ENCODE data around the gene GLT6D1. TPM values are rescaled to one million over a fixed set of nuclear protein-coding genes. Genes with fewer than 3 reads are reported as not detected.

GLT6D1 gene
- total and polyA plus RNA-seq, 2 donors (not counting 3 experiments of a cell fraction or from before 2014, with no cell fraction given), result not detected

DNA sequence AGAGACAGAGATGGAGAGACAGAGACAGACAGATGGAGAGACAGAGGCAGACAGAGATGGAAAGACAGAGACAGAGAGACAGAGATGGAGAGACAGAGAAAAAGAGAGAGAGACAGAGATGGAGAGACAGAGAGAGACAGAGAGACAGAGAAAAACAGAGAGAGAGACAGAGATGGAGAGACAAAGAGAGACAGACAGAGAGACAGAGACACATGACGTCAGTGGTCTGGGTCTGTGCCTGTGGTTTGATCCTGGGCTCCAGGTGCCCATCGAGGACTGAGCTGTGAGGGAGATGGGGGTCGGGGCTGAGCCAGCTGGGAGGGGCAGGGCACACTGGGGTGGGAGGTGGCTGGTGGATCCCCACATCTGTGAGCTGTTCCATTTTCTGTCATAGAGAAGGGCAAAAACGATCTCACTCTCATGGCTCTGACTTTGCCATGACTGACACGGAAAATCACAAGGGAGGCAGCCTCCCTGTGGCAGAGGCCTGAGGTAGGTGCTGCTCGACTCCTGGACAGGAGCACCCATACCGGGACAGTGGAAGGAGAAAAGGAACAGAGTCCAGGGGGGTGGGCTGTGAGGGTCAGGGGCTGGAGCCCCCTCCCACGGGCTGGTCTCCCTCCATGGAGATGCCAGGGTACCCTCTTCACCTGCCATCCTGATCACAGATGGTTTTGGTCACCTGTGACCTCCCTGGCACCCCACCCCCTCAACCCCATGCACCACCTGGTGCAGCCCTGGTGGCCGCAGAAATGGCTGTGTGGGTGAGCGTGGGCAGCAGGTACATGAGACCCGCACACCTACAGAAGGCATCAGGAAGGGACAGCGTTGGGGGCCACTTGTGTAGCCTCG is 28.8 kb downstream of the GLT6D1 start:
- Histone ChIP-seq H3K27me3 (ENCODE audit: control insufficient read depth in 2 of 2, insufficient read depth in 2 of 2, low read length in 2 of 2) (no peaks in the 10 kb centered on the region), H2AFZ (ENCODE audit: low read depth, low read length) (no peak overlapping the region), H3K4me3 (replicated peaks in 1 of 3; ENCODE audit: insufficient read depth in 1 of 3, low read depth in 1 of 3, low read length in 3 of 3) (no peak overlapping the region), H3K4me2 (ENCODE audit: insufficient read depth, low read length) (no peak overlapping the region), H3K9me3 (replicated peaks; ENCODE audit: control insufficient read depth, insufficient read depth, low read length) (no peaks in the 10 kb centered on the region), H3K4me1 (ENCODE audit: control insufficient read depth, extremely low read depth, insufficient read depth, low read length) (no peaks in the 10 kb centered on the region), H3K9me1 (replicated peaks; ENCODE audit: control insufficient read depth, extremely low read depth, insufficient read depth, low read length) (no peaks in the 10 kb centered on the region), H3K9ac (replicated peaks; ENCODE audit: extremely low read depth, insufficient read depth, low read length) (no peak overlapping the region), H4K20me1 (replicated peaks; ENCODE audit: control insufficient read depth, extremely low read depth, insufficient read depth, low read length) (no peaks in the 10 kb centered on the region), H3K79me2 (ENCODE audit: control insufficient read depth, insufficient read depth, low read length) (no peaks in the 10 kb centered on the region), H3K27ac (ENCODE audit: insufficient read depth, low read depth, low read length) (no peak overlapping the region), H3K36me3 (ENCODE audit: control insufficient read depth in 2 of 2, extremely low read depth in 1 of 2, insufficient read depth in 2 of 2, low read length in 2 of 2) (no peaks in the 10 kb centered on the region)
- dilution Hi-C loops (cut with MboI; ENCODE audit: extremely low pct_ligation_motif_present, low sequenced_read_pairs) (no loop called here), intact Hi-C loops (cut with micrococcal nuclease) (no loop called here)
- FAIRE-seq, result no peak
- TF ChIP-seq POLR2A (IDR thresholded peaks at IDR 0.05; ENCODE audit: low read depth, low read length) (no peak), FOS (IDR thresholded peaks at IDR 0.05; ENCODE audit: borderline replicate concordance, insufficient read depth, low read length) (no peak), GATA2 (IDR thresholded peaks at IDR 0.05; ENCODE audit: insufficient read depth, insufficient read length, low read depth, low read length) (no peak), JUN (IDR thresholded peaks at IDR 0.05; ENCODE audit: borderline replicate concordance, insufficient read depth, insufficient read length, low read depth) (no peak), MYC (IDR thresholded peaks at IDR 0.05; ENCODE audit: low read depth, low read length) (no peak), EZH2 (IDR thresholded peaks at IDR 0.05; ENCODE audit: borderline replicate concordance, low read depth, low read length, severe bottlenecking) (no peak), POLR2AphosphoS5 (IDR thresholded peaks at IDR 0.05; ENCODE audit: insufficient read depth, low read depth, low read length) (no peak)
- TF ChIP-seq, protein P1, sequence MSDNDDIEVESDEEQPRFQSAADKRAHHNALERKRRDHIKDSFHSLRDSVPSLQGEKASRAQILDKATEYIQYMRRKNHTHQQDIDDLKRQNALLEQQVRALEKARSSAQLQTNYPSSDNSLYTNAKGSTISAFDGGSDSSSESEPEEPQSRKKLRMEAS (IDR thresholded peaks at IDR 0.05; ENCODE audit: insufficient read depth, insufficient read length), result no peak
- TF ChIP-seq, protein P2, sequence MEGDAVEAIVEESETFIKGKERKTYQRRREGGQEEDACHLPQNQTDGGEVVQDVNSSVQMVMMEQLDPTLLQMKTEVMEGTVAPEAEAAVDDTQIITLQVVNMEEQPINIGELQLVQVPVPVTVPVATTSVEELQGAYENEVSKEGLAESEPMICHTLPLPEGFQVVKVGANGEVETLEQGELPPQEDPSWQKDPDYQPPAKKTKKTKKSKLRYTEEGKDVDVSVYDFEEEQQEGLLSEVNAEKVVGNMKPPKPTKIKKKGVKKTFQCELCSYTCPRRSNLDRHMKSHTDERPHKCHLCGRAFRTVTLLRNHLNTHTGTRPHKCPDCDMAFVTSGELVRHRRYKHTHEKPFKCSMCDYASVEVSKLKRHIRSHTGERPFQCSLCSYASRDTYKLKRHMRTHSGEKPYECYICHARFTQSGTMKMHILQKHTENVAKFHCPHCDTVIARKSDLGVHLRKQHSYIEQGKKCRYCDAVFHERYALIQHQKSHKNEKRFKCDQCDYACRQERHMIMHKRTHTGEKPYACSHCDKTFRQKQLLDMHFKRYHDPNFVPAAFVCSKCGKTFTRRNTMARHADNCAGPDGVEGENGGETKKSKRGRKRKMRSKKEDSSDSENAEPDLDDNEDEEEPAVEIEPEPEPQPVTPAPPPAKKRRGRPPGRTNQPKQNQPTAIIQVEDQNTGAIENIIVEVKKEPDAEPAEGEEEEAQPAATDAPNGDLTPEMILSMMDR (IDR thresholded peaks at IDR 0.05; ENCODE audit: extremely low read depth in 1 of 2, insufficient read depth in 1 of 2, low read depth in 1 of 2, low read length in 2 of 2), result no peak
- CTCF ChIA-PET, result no interaction called here
- no peak for DNase-seq (ENCODE audit: low read depth, low spot score)
- POLR2A ChIA-PET, result no interaction called here
- no TSS peak for BruUV-seq (replicated peaks)
